Dedifferentiated amniotic fluid mesenchymal stem cell (primary cell): ENCODE data around the gene NFYA.

Source experiments
- DNase-seq: peaks from one replicate; pipeline ENCODE4 v3.0.0-alpha.2; 2016; ENCODE audit errors: extremely low spot score

The NFYA gene

GRCh38 chr6:41046084-41046483 is 26.7 kb upstream of the NFYA start:
- DNase-seq: no peak

GRCh38 chr6:41047306-41047705 is 25.5 kb upstream of the NFYA start:
- DNase-seq: no peak

- DNase-seq: no peak
Measured at GRCh38 chr6:41047745-41048732, 24.7 kb upstream of the NFYA start.

- no peak for DNase-seq
Measured at GRCh38 chr6:41049521-41049920, 23.3 kb upstream of the NFYA start.

- DNase-seq: no peak
Measured at GRCh38 chr6:41049955-41050354, 22.8 kb upstream of the NFYA start.

- DNase-seq: no peak
Measured at GRCh38 chr6:41050536-41050935, 22.2 kb upstream of the NFYA start.

- no peak for DNase-seq
Measured at GRCh38 chr6:41051873-41052272, 20.9 kb upstream of the NFYA start.

- DNase-seq: no peak
Measured at GRCh38 chr6:41053041-41053440, 19.7 kb upstream of the NFYA start, which contains the start of gene APOBEC2. Gene APOBEC2, plus strand, starts transcription at chr6:41053202. Its CDS starts 146 bp downstream, at chr6:41053348.

GRCh38 chr6:41054511-41054910 is 18.3 kb upstream of the NFYA start:
- no peak for DNase-seq

- DNase-seq: no peak
Measured at GRCh38 chr6:41055149-41055548, 17.6 kb upstream of the NFYA start.

- no peak for DNase-seq
Measured at GRCh38 chr6:41056768-41057490, 15.8 kb upstream of the NFYA start.

GRCh38 chr6:41058783-41059181 is 14.0 kb upstream of the NFYA start:
- DNase-seq: no peak

GRCh38 chr6:41059556-41059955 is 13.2 kb upstream of the NFYA start:
- DNase-seq: no peak

- DNase-seq: no peak
Measured at GRCh38 chr6:41061196-41061726, 11.5 kb upstream of the NFYA start.

GRCh38 chr6:41062056-41062455 is 10.7 kb upstream of the NFYA start:
- no peak for DNase-seq

GRCh38 chr6:41063884-41064285 is 8.9 kb upstream of the NFYA start:
- DNase-seq: no peak

GRCh38 chr6:41064841-41065240 is 7.9 kb upstream of the NFYA start:
- no peak for DNase-seq

- DNase-seq: no peak
Measured at GRCh38 chr6:41065550-41066026, 7.2 kb upstream of the NFYA start.

GRCh38 chr6:41066867-41067304 is 5.9 kb upstream of the NFYA start:
- DNase-seq: peak; percentile 86

- DNase-seq: no peak
Measured at GRCh38 chr6:41071501-41071922, 1.3 kb upstream of the NFYA start.

- peak; percentile 99 for DNase-seq
Measured at GRCh38 chr6:41071923-41072835, 595 bp upstream of the NFYA start, which contains the start of gene OARD1. Gene OARD1, minus strand, starts transcription at chr6:41072356. Its CDS starts 722 bp downstream, at chr6:41071634.
